HepG2 (cell line): ENCODE measurements around the gene HLA-DRA. TPM values are rescaled to one million over a fixed set of nuclear protein-coding genes. Genes with fewer than 3 reads are reported as not detected.

Source experiments
- ATAC-seq: fragments of 200-7000 bp; cut with Tn5 transposase; 3 replicates; pipeline ENCODE4 v1.9.1; 2020; ENCODE audit warnings: mild to moderate bottlenecking, moderate library complexity
- BruUV-seq: library from RNA; stranded (reverse); fragments of 400-500 nt; replicated peaks from 2 replicates; lab custom pipeline; 2021; lab: Mats Ljungman, UMichigan
- CTCF ChIA-PET: fragments of 300-600 bp; formaldehyde crosslinking; extraction: SDS; loops from one replicate; lab custom pipeline; 2021; ENCODE audit warnings: low total read pairs, inconsistent platforms, low intra/inter-chr PET ratio; lab: Yijun Ruan, JAX
- POLR2A ChIA-PET: fragments of 350-600 bp; sonication (Branson Sonifier 250); formaldehyde crosslinking; loops from one replicate; lab custom pipeline; 2020; ENCODE audit warnings: antibody characterized with exemption, inconsistent platforms; lab: Yijun Ruan, JAX
- DNase-seq: peaks from one replicate; pipeline ENCODE4 v3.0.0-alpha.2; 2015; ENCODE audit warnings: low spot score
- FAIRE-seq: peaks from 3 replicates; lab custom pipeline; 2011; peaks lifted over from hg19 to GRCh38; lab: Jason Lieb, UNC
- H2AFZ ChIP-seq: one replicate; pipeline ENCODE4 v1.6.1; 2011; ENCODE audit warnings: low read length, inconsistent platforms
- H3K27ac ChIP-seq: fragments of 300-600 bp; 3 replicates; pipeline ENCODE4 v1.8.0; 2011; ENCODE audit warnings: mixed run types, mild to moderate bottlenecking, mixed read lengths, low read length, inconsistent platforms; ENCODE audit not compliant: insufficient read depth; ENCODE audit errors: extremely low read length
- H3K27me3 ChIP-seq, 2 experiments: fragments of 200-600 bp in 1 of 2; 2 replicates in 1 of 2; 3 replicates in 1 of 2; pipeline versions ENCODE4 v1.6.0 to v1.8.0; 2011; ENCODE audit warnings: low read length in 2 of 2, mild to moderate bottlenecking in 2 of 2, moderate library complexity in 2 of 2, inconsistent platforms in 1 of 2; ENCODE audit not compliant: insufficient read depth in 2 of 2, control insufficient read depth in 1 of 2
- H3K36me3 ChIP-seq, 2 experiments: fragments of 200-600 bp in 1 of 2; replicated peaks in 1 of 2; 2 replicates in 1 of 2; 3 replicates in 1 of 2; pipeline versions ENCODE4 v1.5.1 to v1.8.0; 2011; ENCODE audit warnings: low read length in 2 of 2, inconsistent platforms in 1 of 2; ENCODE audit not compliant: insufficient read depth in 2 of 2, control insufficient read depth in 1 of 2
- H3K4me1 ChIP-seq: 2 replicates; pipeline ENCODE4 v1.5.1; 2012; ENCODE audit warnings: low read length, inconsistent platforms; ENCODE audit not compliant: insufficient read depth
- H3K4me2 ChIP-seq: 2 replicates; pipeline ENCODE4 v1.6.0; 2011; ENCODE audit warnings: low read depth, low read length, inconsistent platforms
- H3K4me3 ChIP-seq, 3 experiments: fragments of 200-600 bp in 1 of 3; sonication (generic), shearing (Covaris generic) in 1 of 3; replicated peaks in 1 of 3; 2 replicates each; pipeline ENCODE4 v1.5.1; 2011 to 2016; ENCODE audit warnings: low read length in 3 of 3, inconsistent platforms in 2 of 3, low read depth in 2 of 3, mild to moderate bottlenecking in 2 of 3, control low read depth in 1 of 3, mixed read lengths in 1 of 3; ENCODE audit not compliant: insufficient read depth in 1 of 3
- H3K79me2 ChIP-seq: one replicate; pipeline ENCODE4 v1.6.1; 2011; ENCODE audit warnings: low read length, inconsistent platforms; ENCODE audit not compliant: insufficient read depth
- H3K9ac ChIP-seq: 2 replicates; pipeline ENCODE4 v1.6.0; 2011; ENCODE audit warnings: mild to moderate bottlenecking, low read depth, low read length, inconsistent platforms; ENCODE audit not compliant: insufficient read depth
- H3K9me3 ChIP-seq: 2 replicates; pipeline ENCODE4 v1.5.1; 2012; ENCODE audit warnings: mild to moderate bottlenecking, low read length
- H4K20me1 ChIP-seq: 2 replicates; pipeline ENCODE4 v1.6.0; 2011; ENCODE audit warnings: inconsistent platforms, mild to moderate bottlenecking, low read length, moderate library complexity; ENCODE audit not compliant: insufficient read depth
- AHR ChIP-seq: IDR thresholded peaks from 2 replicates; pipeline ENCODE4 v1.6.1; 2018; ENCODE audit warnings: missing genetic modification reagents, missing compliant biosample characterization
- JARID2 ChIP-seq: sonication (generic); formaldehyde crosslinking; IDR thresholded peaks from 2 replicates; pipeline ENCODE4 v1.8.1; 2023; ENCODE audit warnings: missing genetic modification reagents, inconsistent platforms; ENCODE audit not compliant: insufficient replicate concordance
- RBAK ChIP-seq: sonication (generic); formaldehyde crosslinking; IDR thresholded peaks from 2 replicates; pipeline ENCODE4 v1.5.1; 2020; ENCODE audit warnings: mild to moderate bottlenecking, missing genetic modification reagents
- SIX1 ChIP-seq: sonication (generic); formaldehyde crosslinking; IDR thresholded peaks from 2 replicates; pipeline ENCODE4 v1.4.0; 2020; ENCODE audit warnings: missing genetic modification reagents, borderline replicate concordance
- SMAD3 ChIP-seq: sonication (generic); formaldehyde crosslinking; IDR thresholded peaks from 2 replicates; pipeline ENCODE4 v1.4.0; 2020; ENCODE audit warnings: missing genetic modification reagents
- ZBTB4 ChIP-seq: sonication (generic); formaldehyde crosslinking; IDR thresholded peaks from 2 replicates; pipeline ENCODE4 v1.4.0; 2020; ENCODE audit warnings: missing genetic modification reagents, mild to moderate bottlenecking, borderline replicate concordance
- ZBTB40 ChIP-seq, 2 experiments: fragments of 450-650 bp in 1 of 2; sonication (generic) in 1 of 2; formaldehyde crosslinking in 1 of 2; IDR thresholded peaks; 2 replicates each; pipeline versions ENCODE4 v1.6.1 to v1.8.0; 2016 to 2022; ENCODE audit warnings: antibody characterized with exemption in 1 of 2, mild to moderate bottlenecking in 1 of 2, missing genetic modification reagents in 1 of 2
- ZNF510 ChIP-seq: sonication (generic); formaldehyde crosslinking; IDR thresholded peaks from 2 replicates; pipeline ENCODE4 v1.4.0; 2020; ENCODE audit warnings: low read depth, mild to moderate bottlenecking, missing genetic modification reagents
- WGBS: methylation state at CpG from one replicate; pipeline ENCODE4 v1.1.6; 2017; ENCODE audit warnings: low lambda C conversion rate; 5-methylcytosine and 5-hydroxymethylcytosine counted together
- in situ Hi-C: cut with HindIII; loops from 2 replicates; pipeline ENCODE4 v1.10.0; 2017; ENCODE audit warnings: low pct_unique_long_range_greater_than_20kb; ENCODE audit not compliant: extremely low pct_ligation_motif_present
- intact Hi-C: fragments of 100-400 bp; cut with micrococcal nuclease; formaldehyde crosslinking; loops from one replicate; pipeline ENCODE4 v1.10.0; 2022; ENCODE audit not compliant: unreplicated experiment
- polyA plus RNA-seq, 8 experiments: library from polyadenylated mRNA; depleted of rRNA in 3 of 8; stranded (reverse) in 7 of 8; unstranded in 1 of 8; fragments of >200 nt; fragmentation: Illumina TruSeq in 4 of 8; extraction: Trizol in 4 of 8; gene quantifications; 2 replicates each; pipeline versions ENCODE4 v1.2.1 to v1.2.3, GENCODE V29; 2011 to 2016; ENCODE audit warnings: low read depth in 4 of 8, missing spikeins in 1 of 8, mixed read lengths in 1 of 8; ENCODE audit not compliant: insufficient read depth in 1 of 8
- total RNA-seq, 5 experiments: library from RNA; depleted of rRNA; stranded (reverse); fragments of >200 nt; fragmentation: Illumina TruSeq; extraction: Trizol; gene quantifications; 2 replicates each; pipeline ENCODE4 v1.2.3, GENCODE V29; 2016; ENCODE audit warnings: low read depth in 1 of 5

Gene HLA-DRA
- total and polyA plus RNA-seq, 2 of the 13 experiments (the other 11 are each of a cell fraction or from before 2014, with no cell fraction given) = not detected

GRCh38 chr6:32439602-32440214, at the start of gene HLA-DRA (continued):
- TF ChIP-seq ZBTB4 (CRISPR knock-in tag) (no peak), SMAD3 (CRISPR knock-in tag) (no peak), JARID2 (CRISPR knock-in tag) (no peak), RBAK (CRISPR knock-in tag) (no peak)

DNA sequence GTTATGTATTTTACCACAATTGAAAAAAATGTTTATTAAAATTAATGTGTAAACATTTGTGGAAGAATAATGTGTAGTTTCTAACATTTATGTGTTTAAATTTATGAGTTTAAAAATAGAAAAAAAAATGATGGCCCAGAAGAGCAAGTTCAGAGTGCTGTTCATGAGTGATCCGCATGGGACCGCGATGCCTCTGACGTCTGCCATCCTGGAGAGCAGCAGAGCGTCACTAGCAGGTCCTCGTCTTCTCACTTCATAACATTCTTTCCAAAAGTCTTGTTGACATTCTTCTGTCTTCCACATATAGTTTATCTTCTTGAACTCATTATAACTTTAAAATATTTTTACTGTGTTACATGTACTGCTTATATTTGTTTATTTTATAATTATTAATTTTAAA, 48.2 kb upstream of the HLA-DRA start:
- no peak overlapping the region for H3K27ac ChIP-seq
- no peak overlapping the region for H3K4me3 ChIP-seq
- no peaks in the 10 kb centered on the region for H3K4me1 ChIP-seq
- DNase-seq (no peak), FAIRE-seq (no peak), ATAC-seq (no peak)
- no TSS peak for BruUV-seq
- H3K9me3 ChIP-seq = no peaks in the 10 kb centered on the region
- intact Hi-C loops (no loop called here), in situ Hi-C loops (no loop called here)
- 53% methylated on average over 6 of the region's 6 CpGs for WGBS
- H3K9ac ChIP-seq = no peak overlapping the region
- H3K4me2 ChIP-seq = no peak overlapping the region
- H3K79me2 ChIP-seq = no peaks in the 10 kb centered on the region
- peaks cover 0 to 40% of the 10 kb centered on the region in 2 experiments; a peak in 2 of 5 replicates for H3K27me3 ChIP-seq
- no peaks in the 10 kb centered on the region for H3K36me3 ChIP-seq
- ChIA-PET CTCF (no interaction called here), POLR2A (no interaction called here)
- H2AFZ ChIP-seq = no peak overlapping the region
- no peaks in the 10 kb centered on the region for H4K20me1 ChIP-seq
- TF ChIP-seq SIX1 (CRISPR knock-in tag) (no peak), ZBTB40 (IDR thresholded peaks at IDR 0.05) (no peak), ZBTB40 (CRISPR knock-in tag; IDR thresholded peaks at IDR 0.05) (no peak), ZNF510 (CRISPR knock-in tag) (no peak), AHR (CRISPR knock-in tag) (no peak)
